Fibroblast of skin of left biceps (primary cell): ENCODE measurements around the gene OR8S1.

Experiments
- DNase-seq, 2 experiments: peaks; one replicate each; pipeline ENCODE4 v3.0.0-alpha.2; 2013; ENCODE audit warnings: low read depth in 2 of 2

The OR8S1 gene

GRCh38 chr12:48556631-48557030 lies 31.2 kb downstream of the OR8S1 start:
- DNase-seq, result no peak

GRCh38 chr12:48557919-48558318 lies 32.5 kb downstream of the OR8S1 start:
- DNase-seq, result no peak

- no peak for DNase-seq
These were observed 42.3 kb downstream of the OR8S1 start for GRCh38 chr12:48567731-48568130.

GRCh38 chr12:48569946-48570345 lies 44.5 kb downstream of the OR8S1 start, which contains the start of gene LALBA:
TSS of gene LALBA (minus strand) at chr12:48570046. CDS start at chr12:48570020, 26 bp downstream.
- DNase-seq, result no peak

- no peak for DNase-seq
These were observed 46.9 kb downstream of the OR8S1 start for GRCh38 chr12:48572326-48572725.
